HCT116 (cell line): ENCODE results near the gene EPHB4. TPM values are rescaled to one million over a fixed set of nuclear protein-coding genes. Genes with fewer than 3 reads are reported as not detected.

Experiments used
- ATAC-seq: fragments of 200-7000 bp; cut with Tn5 transposase; 2 replicates; pipeline ENCODE4 v1.9.1; 2020; ENCODE audit warnings: mild to moderate bottlenecking, moderate library complexity
- BruUV-seq: library from RNA; stranded (reverse); fragments of 400-500 nt; replicated peaks from 2 replicates; lab custom pipeline; 2021; lab: Mats Ljungman, UMichigan
- CTCF ChIA-PET: fragments of 300-600 bp; sonication (Branson Sonifier 250); formaldehyde crosslinking; loops from one replicate; lab custom pipeline; 2021; ENCODE audit warnings: antibody characterized with exemption; lab: Charles Lee
- POLR2A ChIA-PET: fragments of 300-600, 350-600 bp; sonication (Branson Sonifier 250); formaldehyde crosslinking; loops from one replicate; lab custom pipeline; 2021; ENCODE audit warnings: antibody characterized with exemption; lab: Charles Lee
- RAD21 ChIA-PET, 2 experiments: fragments of 300-600 bp; sonication (Branson Sonifier 250); formaldehyde crosslinking; loops; one replicate each; lab custom pipeline; 2023; ENCODE audit warnings: low total read pairs in 2 of 2; ENCODE audit not compliant: uncharacterized antibody in 2 of 2, unreplicated experiment in 2 of 2, low non-redundant PET in 1 of 2; lab: Charles Lee
- DNase-seq: peaks from one replicate; pipeline ENCODE4 v3.0.0-alpha.2; 2010; ENCODE audit warnings: low read depth, low spot score
- H2AFZ ChIP-seq: fragments of 200-600 bp; shearing (Covaris generic), sonication (generic); 2 replicates; pipeline ENCODE4 v1.6.1; 2017; ENCODE audit warnings: low read depth, mixed run types, mixed read lengths, antibody characterized with exemption, low read length; ENCODE audit not compliant: poor library complexity, severe bottlenecking
- H3K27ac ChIP-seq: 2 replicates; pipeline ENCODE4 v1.5.1; 2012; ENCODE audit warnings: low read depth, low read length
- H3K27me3 ChIP-seq: fragments of 200-600 bp; sonication (generic); 2 replicates; pipeline ENCODE4 v1.6.1; 2016; ENCODE audit warnings: mixed run types, low read length, mixed read lengths; ENCODE audit not compliant: insufficient read depth
- H3K36me3 ChIP-seq, 2 experiments: fragments of 200-500 bp in 1 of 2; fragments of 200-600 bp in 1 of 2; sonication (Bioruptor generic) in 1 of 2; sonication (generic) in 1 of 2; 2 replicates each; pipeline versions ENCODE4 v1.5.1 to v1.6.1; 2014 to 2016; ENCODE audit warnings: low read length in 2 of 2, inconsistent platforms in 1 of 2, mixed read lengths in 1 of 2, mixed run types in 1 of 2; ENCODE audit not compliant: insufficient read depth in 2 of 2, control insufficient read depth in 1 of 2
- H3K4me1 ChIP-seq, 2 experiments: fragments of 200-600 bp in 1 of 2; sonication (generic) in 1 of 2; 2 replicates each; pipeline versions ENCODE4 v1.5.1 to v1.6.1; 2012 to 2017; ENCODE audit warnings: low read length in 2 of 2, inconsistent platforms in 1 of 2, mild to moderate bottlenecking in 1 of 2, mixed read lengths in 1 of 2, mixed run types in 1 of 2, moderate library complexity in 1 of 2; ENCODE audit not compliant: insufficient read depth in 2 of 2, control insufficient read depth in 1 of 2
- H3K4me2 ChIP-seq: fragments of 200-600 bp; sonication (generic); 2 replicates; pipeline ENCODE4 v1.6.1; 2017; ENCODE audit warnings: mixed run types, low read length, mixed read lengths
- H3K4me3 ChIP-seq, 2 experiments: fragments of 200-600 bp in 1 of 2; sonication (generic) in 1 of 2; replicated peaks in 1 of 2; 2 replicates each; pipeline ENCODE4 v1.5.1; 2011 to 2016; ENCODE audit warnings: low read length in 2 of 2, control low read depth in 1 of 2, low read depth in 1 of 2, mild to moderate bottlenecking in 1 of 2, mixed read lengths in 1 of 2, mixed run types in 1 of 2
- H3K79me2 ChIP-seq: fragments of 200-600 bp; sonication (generic); 2 replicates; pipeline ENCODE4 v1.6.1; 2017; ENCODE audit warnings: mild to moderate bottlenecking, mixed run types, low read length, moderate library complexity, mixed read lengths; ENCODE audit not compliant: insufficient read depth
- H3K9ac ChIP-seq: fragments of 200-600 bp; sonication (generic); 2 replicates; pipeline ENCODE4 v1.6.1; 2016; ENCODE audit warnings: low read length, mixed read lengths
- H3K9me2 ChIP-seq: fragments of 200-600 bp; sonication (generic), shearing (Covaris generic); 2 replicates; pipeline ENCODE4 v1.6.1; 2017; ENCODE audit warnings: mixed run types, mild to moderate bottlenecking, moderate library complexity; ENCODE audit not compliant: insufficient read depth
- H3K9me3 ChIP-seq, 2 experiments: fragments of 200-500 bp in 1 of 2; fragments of 200-600 bp in 1 of 2; sonication (Bioruptor generic) in 1 of 2; sonication (generic) in 1 of 2; 2 replicates each; pipeline ENCODE4 v1.6.1; 2014 to 2017; ENCODE audit warnings: low read length in 2 of 2, mixed read lengths in 2 of 2, inconsistent platforms in 1 of 2, low read depth in 1 of 2, mild to moderate bottlenecking in 1 of 2, mixed run types in 1 of 2, moderate library complexity in 1 of 2; ENCODE audit not compliant: control insufficient read depth in 1 of 2, insufficient read depth in 1 of 2
- H4K20me1 ChIP-seq: fragments of 200-600 bp; sonication (generic), shearing (Covaris generic); 2 replicates; pipeline ENCODE4 v1.6.1; 2017; ENCODE audit warnings: mixed run types, mild to moderate bottlenecking, moderate library complexity; ENCODE audit not compliant: insufficient read depth
- ELF1 ChIP-seq: IDR thresholded peaks from 2 replicates; pipeline ENCODE4 v1.6.1; 2012; ENCODE audit warnings: low read depth, borderline replicate concordance
- RAD21 ChIP-seq: IDR thresholded peaks from 2 replicates; pipeline ENCODE4 v1.6.1; 2012; ENCODE audit warnings: low read depth, mild to moderate bottlenecking
- TCF7L2 ChIP-seq: IDR thresholded peaks from 2 replicates; pipeline ENCODE4 v1.7.0; 2011; ENCODE audit warnings: borderline replicate concordance, inconsistent platforms; ENCODE audit not compliant: insufficient read depth, insufficient read length; ENCODE audit errors: extremely low read depth
- YY1 ChIP-seq: IDR thresholded peaks from 2 replicates; pipeline ENCODE4 v1.6.1; 2011; ENCODE audit warnings: low read length, low read depth, moderate library complexity, mild to moderate bottlenecking; ENCODE audit not compliant: insufficient replicate concordance; ENCODE audit errors: extremely low read depth
- intact Hi-C: fragments of 100-400 bp; cut with micrococcal nuclease; formaldehyde crosslinking; loops from 2 replicates; pipeline ENCODE4 v1.10.0; 2022
- total RNA-seq: library from RNA; stranded (reverse); gene quantifications from one replicate; pipeline ENCODE4 v1.2.1, GENCODE V29; 2021; ENCODE audit not compliant: unreplicated experiment
- TF ChIP-seq, protein P1 (sequence below), 3 experiments: fragments of 200-600 bp in 1 of 3; sonication (generic) in 1 of 3; IDR thresholded peaks in 2 of 3; conservative IDR thresholded peaks in 1 of 3; 2 replicates each; pipeline ENCODE4 v1.5.1; 2012 to 2017; ENCODE audit warnings: low read depth in 2 of 3, low read length in 2 of 3, antibody characterized with exemption in 1 of 3, borderline replicate concordance in 1 of 3, control low read depth in 1 of 3, mild to moderate bottlenecking in 1 of 3, mixed read lengths in 1 of 3, mixed run types in 1 of 3, moderate library complexity in 1 of 3; ENCODE audit not compliant: insufficient read depth in 1 of 3

Gene EPHB4
- total RNA-seq, 1 experiment from 2014 or later = 61.1 TPM

DNA sequence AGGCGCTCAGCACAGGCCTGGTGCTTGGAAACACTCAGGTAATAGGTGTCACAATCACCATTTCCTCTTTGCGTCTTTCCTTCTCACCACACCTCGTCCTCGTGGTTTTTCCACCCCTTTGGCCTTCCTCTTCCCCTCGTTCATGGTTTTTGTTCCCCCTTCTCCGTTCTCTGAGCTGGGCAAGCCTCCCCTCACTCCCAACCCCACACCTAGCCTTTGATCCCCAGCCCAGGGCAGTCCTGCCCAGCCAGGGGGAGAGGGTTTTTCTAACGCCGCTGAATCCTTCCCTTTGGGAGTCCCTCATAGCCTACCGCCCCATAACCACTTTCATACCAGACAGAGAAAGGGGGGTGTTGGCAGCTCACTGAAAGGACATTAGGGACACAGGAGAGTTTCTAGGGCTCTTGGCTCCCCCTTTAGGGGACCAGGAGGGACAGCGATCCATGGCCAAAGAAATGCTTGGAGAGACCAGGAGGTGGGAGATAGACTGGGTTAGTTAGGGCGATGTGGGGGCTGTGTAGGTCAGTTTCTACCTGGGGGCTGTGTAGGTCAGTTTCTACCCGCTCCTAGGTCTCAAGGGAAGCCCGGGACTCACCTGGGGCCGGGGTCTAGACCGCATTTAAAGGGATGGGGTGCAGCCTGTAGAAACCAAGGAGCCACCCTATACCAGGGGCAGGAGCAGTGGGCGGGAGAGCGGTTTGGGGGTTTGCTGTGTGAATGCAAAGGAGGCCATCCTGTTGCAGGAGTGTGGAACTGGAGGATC is 1.4 kb downstream of the EPHB4 start:
- intact Hi-C loops = loop anchor here (2.0 kb wide), 1 partner anchor 121 kb away; no protein-coding TSS in a partner anchor
- TSS peak; percentile 62 for BruUV-seq
- ATAC-seq = no peak

More for the DNA sequence above, 1.4 kb downstream of the EPHB4 start:
- peak overlapping the region; percentile 64 to 86 for H3K4me3 ChIP-seq
- H3K27ac ChIP-seq = peak overlapping the region; percentile 96; the same call in 1 of the 2 replicates
- H3K9ac ChIP-seq = peak overlapping the region; percentile 89
- no peaks in the 10 kb centered on the region for H3K27me3 ChIP-seq
- no peaks in the 10 kb centered on the region for H3K9me2 ChIP-seq
- H3K4me2 ChIP-seq = peak overlapping the region; percentile 81
- H3K36me3 ChIP-seq = peaks cover 16 to 19% of the 10 kb centered on the region in 2 experiments; a peak in 3 of 4 replicates
- H3K79me2 ChIP-seq = peaks cover 32% of the 10 kb centered on the region
- TF ChIP-seq RAD21 = peak; percentile 64
- no peak for TF ChIP-seq YY1
- TF ChIP-seq TCF7L2 = no peak
- TF ChIP-seq, protein P1, sequence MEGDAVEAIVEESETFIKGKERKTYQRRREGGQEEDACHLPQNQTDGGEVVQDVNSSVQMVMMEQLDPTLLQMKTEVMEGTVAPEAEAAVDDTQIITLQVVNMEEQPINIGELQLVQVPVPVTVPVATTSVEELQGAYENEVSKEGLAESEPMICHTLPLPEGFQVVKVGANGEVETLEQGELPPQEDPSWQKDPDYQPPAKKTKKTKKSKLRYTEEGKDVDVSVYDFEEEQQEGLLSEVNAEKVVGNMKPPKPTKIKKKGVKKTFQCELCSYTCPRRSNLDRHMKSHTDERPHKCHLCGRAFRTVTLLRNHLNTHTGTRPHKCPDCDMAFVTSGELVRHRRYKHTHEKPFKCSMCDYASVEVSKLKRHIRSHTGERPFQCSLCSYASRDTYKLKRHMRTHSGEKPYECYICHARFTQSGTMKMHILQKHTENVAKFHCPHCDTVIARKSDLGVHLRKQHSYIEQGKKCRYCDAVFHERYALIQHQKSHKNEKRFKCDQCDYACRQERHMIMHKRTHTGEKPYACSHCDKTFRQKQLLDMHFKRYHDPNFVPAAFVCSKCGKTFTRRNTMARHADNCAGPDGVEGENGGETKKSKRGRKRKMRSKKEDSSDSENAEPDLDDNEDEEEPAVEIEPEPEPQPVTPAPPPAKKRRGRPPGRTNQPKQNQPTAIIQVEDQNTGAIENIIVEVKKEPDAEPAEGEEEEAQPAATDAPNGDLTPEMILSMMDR (IDR thresholded peaks at IDR 0.05 in 2 of 3, conservative IDR thresholded peaks at IDR 0.05 in 1 of 3; ENCODE audit: borderline replicate concordance in 1 of 3, insufficient read depth in 1 of 3, low read depth in 2 of 3, low read length in 2 of 3) = peak; percentile 36 to 46 (median 42); a peak in 5 of 6 replicates
- TF ChIP-seq ELF1 = no peak
- H2AFZ ChIP-seq = no peak overlapping the region
- DNase-seq = no peak
- POLR2A ChIA-PET = interaction anchor here (1.7 kb wide), 1 partner anchor 120 kb away, joined by 6 read pairs; the partner anchor contains the start of gene POP7
- CTCF ChIA-PET = interaction anchor here (1.4 kb wide), 1 partner anchor 120 kb away, joined by 6 read pairs; the partner anchor contains the start of gene POP7
- peaks cover 9 to 26% of the 10 kb centered on the region in 2 experiments; a peak in 3 of 4 replicates for H3K4me1 ChIP-seq
- H4K20me1 ChIP-seq = no peaks in the 10 kb centered on the region
- RAD21 ChIA-PET = no interaction called here
- no peaks in the 10 kb centered on the region for H3K9me3 ChIP-seq
